ENCODE measurements around the gene CA5B.
"Not testable (repeated sequence)": the region's sequence is repeated elsewhere in the genome, so short reads cannot be mapped to it uniquely, and the experiment has no call there.

Gene CA5B

DNA sequence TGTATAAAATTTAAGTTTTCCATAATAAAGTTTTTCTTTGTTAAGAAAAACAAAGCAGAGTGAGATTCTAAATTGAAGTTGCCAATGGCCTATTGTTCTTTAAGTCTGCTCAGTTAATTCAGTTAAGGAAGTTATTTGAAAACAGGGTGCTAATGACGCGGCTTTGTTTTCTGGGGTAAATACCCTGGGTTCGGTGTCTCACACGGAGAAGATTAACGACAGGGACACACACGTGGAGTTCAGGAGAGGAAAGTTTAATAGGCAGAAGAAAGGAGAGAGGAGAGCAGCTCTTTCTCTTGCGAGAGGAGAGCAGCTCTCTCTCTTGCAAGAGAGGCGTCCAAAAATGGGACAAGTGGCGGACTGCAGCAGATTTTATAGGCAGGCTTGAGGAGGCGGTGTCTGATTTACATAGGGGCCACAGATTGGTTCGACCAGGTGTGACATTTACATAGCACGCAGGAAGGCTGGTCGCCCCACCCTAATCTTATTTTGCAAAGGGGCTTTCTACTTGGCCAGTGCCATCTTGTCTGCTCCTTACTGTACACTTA, 9.6 kb downstream of the CA5B start:
- DNase-seq (ENCODE audit: low read depth in 2 of 2): no peak

DNA sequence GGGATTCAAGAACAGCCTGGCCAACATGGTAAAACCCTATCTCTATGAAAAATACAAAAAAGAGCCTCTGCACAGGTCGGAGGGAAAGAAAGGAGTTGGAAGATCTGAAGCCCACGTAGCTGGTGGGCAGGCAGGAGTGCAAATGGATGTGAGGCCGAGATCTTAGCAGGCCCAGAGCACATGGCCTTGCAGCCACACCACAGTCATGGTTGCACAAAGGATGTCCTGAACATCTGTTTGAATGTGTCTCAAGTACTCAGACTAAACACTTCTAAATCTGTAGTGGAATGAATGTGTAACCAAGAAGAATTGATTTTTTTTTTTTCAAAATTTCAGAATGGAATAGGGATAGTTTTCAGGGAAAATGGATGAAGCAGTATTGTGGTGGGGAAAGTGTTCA, 10.8 kb downstream of the CA5B start:
- DNase-seq (ENCODE audit: low read depth in 2 of 2): no peak

GRCh38 chrX:15749642-15750610, 11.9 kb downstream of the CA5B start:
- DNase-seq (ENCODE audit: low read depth in 2 of 2): no peak

DNA sequence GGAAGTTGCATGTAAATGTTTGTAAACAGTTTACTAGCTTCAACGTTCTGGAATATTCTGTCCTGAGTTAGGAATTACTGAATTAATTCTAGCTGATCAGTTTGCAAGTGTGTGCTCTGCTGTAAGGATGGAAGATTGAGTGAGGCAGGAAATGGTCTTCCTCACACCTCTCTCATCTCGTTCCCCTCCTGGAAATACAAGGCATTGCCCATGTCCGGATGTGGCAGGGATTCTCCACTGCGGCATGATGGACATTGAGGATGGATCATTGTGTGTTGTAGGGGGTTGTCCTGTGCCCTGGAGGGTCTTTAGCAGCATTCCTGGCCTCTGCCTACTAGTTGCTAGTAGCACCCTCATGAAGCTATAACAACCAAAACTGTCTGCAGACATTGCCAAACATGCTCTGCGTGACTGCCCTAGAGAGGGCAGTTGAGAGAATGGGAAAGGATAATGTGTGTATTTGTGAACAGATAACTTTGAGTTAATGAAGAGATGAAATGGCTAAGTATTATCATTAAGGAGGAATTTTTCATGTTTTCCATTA, 12.6 kb downstream of the CA5B start:
- no peak for DNase-seq (ENCODE audit: low read depth in 2 of 2)

DNA sequence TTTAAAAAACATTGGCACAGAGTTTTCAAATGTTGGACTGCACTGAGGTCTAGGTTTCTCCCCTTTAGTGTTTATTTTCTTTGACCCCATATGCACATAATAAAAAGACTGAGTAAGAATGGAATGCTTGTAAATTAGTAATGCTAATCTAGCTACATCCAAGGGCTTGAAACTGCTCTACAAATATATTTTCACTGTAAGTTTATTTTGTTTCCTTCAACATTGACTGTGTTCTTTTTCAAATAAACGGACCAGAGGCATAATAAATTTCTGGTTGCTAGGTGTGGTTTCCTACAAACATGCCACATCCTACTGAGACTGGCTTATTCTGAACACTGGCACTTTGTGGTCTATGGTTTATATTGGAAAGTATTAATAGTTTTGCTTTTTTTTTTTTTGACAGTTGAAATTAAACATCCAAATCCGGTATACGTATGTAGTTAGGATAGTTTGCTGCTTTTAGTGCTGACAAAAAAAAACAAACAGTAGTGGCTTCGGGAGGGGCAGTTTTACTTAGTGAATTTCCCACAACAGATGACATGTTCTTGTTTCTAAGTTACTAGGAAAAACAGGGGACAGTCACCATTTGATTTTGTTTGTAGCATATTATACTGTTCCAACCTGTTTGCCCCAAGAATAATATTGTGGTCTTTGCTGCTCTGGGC, 13.2 kb downstream of the CA5B start:
- DNase-seq (ENCODE audit: low read depth in 2 of 2): no peak

DNA sequence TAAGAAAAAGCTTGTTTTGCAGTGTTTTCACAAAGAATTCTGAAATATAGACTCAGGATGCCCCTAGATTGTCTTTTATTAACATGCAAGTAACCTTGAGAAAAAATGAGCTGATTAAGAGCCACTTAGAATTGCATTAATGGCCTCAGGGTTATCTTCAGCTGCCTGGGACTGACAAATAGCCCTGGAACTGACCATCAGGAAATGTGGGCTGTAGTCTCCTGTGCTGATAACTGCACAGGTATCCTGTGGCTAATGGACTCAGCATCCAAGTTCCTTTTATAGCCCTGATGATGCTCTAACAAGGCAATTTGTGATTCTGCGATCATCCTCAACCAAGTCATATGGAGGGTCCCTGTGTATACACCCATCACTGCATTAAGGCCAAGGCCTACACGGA, 17.0 kb downstream of the CA5B start:
- no peak for DNase-seq (ENCODE audit: low read depth in 2 of 2)

- DNase-seq (ENCODE audit: low read depth in 2 of 2): no peak
Measured at GRCh38 chrX:15758140-15758539, 20.1 kb downstream of the CA5B start.

- not testable (repeated sequence) for DNase-seq (ENCODE audit: low read depth in 2 of 2)
Measured at GRCh38 chrX:15759886-15760285, 21.8 kb downstream of the CA5B start.

- DNase-seq (ENCODE audit: low read depth in 2 of 2): no peak
Measured at GRCh38 chrX:15761564-15762191, 23.6 kb downstream of the CA5B start.

DNA sequence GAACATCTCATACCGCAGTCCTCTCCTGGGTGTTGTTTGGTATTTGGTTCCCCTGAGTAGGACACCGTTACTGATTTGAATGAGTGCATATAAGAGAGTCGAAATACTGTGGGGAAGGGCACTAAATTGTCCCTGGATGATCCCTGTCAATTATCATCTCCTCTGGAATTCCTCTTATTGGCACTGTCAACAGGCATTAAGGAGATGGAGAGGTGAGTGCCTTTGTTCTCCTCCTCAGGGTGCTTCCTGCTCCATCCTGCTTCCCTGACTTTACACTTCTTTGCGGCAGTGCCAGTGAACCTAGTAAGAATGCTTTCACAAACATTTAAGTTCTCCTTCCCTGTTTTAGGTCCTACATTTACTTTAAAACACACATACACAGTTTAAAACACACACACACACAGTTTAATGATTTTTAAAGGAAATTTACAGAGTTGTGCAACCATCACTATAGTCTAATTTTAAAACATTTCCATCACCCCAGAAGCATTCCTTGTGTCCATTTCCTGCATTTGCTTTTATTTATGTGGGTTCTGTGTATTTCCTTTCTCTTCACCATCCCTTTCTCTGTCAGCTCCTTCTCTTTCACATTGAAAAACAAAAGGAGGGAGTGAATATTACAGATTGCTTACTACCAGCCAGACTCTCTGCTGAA, 31.4 kb downstream of the CA5B start:
- no peak for DNase-seq (ENCODE audit: low read depth in 2 of 2)

GRCh38 chrX:15781961-15782699, 44.1 kb downstream of the CA5B start:
- no peak for DNase-seq (ENCODE audit: low read depth in 2 of 2)

DNA sequence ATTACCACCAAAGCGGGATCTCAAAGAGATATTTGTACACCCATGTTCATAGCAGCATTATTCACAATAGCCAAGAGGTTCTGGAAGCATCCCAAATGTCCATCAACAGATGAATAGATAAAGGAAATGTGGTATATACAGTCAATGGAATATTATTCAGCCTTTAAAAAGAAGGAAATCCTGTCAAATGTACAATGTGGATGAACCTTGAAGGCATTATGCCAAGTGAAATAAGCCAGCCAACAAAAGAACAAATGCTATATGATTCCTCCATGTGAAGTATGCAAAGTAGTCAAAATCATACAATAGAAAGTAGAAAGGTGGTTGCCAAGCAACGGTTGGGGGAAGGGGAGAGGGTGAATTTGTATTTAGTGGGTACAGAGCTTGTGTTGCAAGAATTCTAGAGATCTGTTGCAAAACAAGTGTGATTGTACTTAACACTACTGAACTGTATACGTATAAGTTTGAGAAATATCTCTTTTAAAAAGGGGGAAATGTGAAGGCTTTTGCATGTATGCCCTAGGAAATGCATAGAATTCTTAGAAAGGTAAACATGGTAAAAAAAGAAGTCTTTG, 47.2 kb downstream of the CA5B start:
- no peak for DNase-seq (ENCODE audit: low read depth in 2 of 2)

GRCh38 chrX:15786915-15787314, 48.8 kb downstream of the CA5B start:
- DNase-seq (ENCODE audit: low read depth in 2 of 2): no peak

GRCh38 chrX:15789979-15790768, 52.1 kb downstream of the CA5B start, which contains the start of gene ZRSR2:
Gene ZRSR2 (plus strand): TSS chrX:15790484. CDS start chrX:15790496, 12 bp downstream.
- DNase-seq (ENCODE audit: low read depth in 2 of 2): peak; percentile 77 to 90

DNA sequence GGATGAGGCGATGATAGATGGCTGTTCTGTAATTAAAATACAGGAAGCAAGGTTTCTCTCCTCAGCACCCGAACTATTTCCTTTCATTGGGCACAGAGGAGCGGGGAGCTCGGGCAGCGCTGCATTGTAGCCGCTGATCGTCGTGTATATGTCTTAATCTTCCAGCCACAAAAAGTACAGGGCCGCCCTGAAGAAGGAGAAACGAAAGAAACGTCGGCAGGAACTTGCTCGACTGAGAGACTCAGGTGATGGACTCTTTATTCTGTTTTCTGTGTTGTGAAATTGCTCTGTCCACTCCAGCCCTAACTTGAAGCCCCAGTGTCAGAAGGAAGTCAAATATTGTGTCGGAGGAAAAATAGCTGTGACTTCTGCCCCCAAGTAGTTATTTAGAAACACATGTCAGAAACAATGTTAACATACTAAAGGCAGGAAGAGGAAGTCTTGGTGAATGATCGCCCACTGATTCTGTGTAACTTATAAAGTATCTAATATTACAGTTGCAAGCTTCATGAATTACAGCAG, 52.8 kb downstream of the CA5B start:
- no peak for DNase-seq (ENCODE audit: low read depth in 2 of 2)

- DNase-seq (ENCODE audit: low read depth in 2 of 2): no peak
Measured at GRCh38 chrX:15797707-15798106, 59.6 kb downstream of the CA5B start.

GRCh38 chrX:15804563-15804962, 66.5 kb downstream of the CA5B start:
- DNase-seq (ENCODE audit: low read depth in 2 of 2): no peak

GRCh38 chrX:15808254-15808653, 70.2 kb downstream of the CA5B start:
- no peak for DNase-seq (ENCODE audit: low read depth in 2 of 2)
